ENCODE measurements around the gene B4GALT2. TPM values are rescaled to one million over a fixed set of nuclear protein-coding genes. Genes with fewer than 3 reads are reported as not detected.

The B4GALT2 gene
- polyA plus RNA-seq (ENCODE audit: insufficient read length in 4 of 4): 10 to 100 TPM; 37.3 to 58.4 (median 42.3) TPM

GRCh38 chr1:43978551-43979260 is at the start of gene B4GALT2:
B4GALT2 (plus strand) TSS chr1:43979210; CDS start chr1:43981161, 1,951 bp downstream.
- no peak for DNase-seq (ENCODE audit: low read depth in 4 of 4, low spot score in 2 of 4)

- DNase-seq (ENCODE audit: low read depth in 4 of 4, low spot score in 2 of 4): no peak
Measured at GRCh38 chr1:43930168-43930948, 48.7 kb upstream of the B4GALT2 start.

GRCh38 chr1:43930949-43931275 is 48.1 kb upstream of the B4GALT2 start:
- no peak for DNase-seq (ENCODE audit: low read depth in 4 of 4, low spot score in 2 of 4)

GRCh38 chr1:43931711-43932660 is 47.0 kb upstream of the B4GALT2 start:
- DNase-seq (ENCODE audit: low read depth in 4 of 4, low spot score in 2 of 4): no peak

- no peak for DNase-seq (ENCODE audit: low read depth in 4 of 4, low spot score in 2 of 4)
Measured at GRCh38 chr1:43932786-43933385, 46.1 kb upstream of the B4GALT2 start.

DNA sequence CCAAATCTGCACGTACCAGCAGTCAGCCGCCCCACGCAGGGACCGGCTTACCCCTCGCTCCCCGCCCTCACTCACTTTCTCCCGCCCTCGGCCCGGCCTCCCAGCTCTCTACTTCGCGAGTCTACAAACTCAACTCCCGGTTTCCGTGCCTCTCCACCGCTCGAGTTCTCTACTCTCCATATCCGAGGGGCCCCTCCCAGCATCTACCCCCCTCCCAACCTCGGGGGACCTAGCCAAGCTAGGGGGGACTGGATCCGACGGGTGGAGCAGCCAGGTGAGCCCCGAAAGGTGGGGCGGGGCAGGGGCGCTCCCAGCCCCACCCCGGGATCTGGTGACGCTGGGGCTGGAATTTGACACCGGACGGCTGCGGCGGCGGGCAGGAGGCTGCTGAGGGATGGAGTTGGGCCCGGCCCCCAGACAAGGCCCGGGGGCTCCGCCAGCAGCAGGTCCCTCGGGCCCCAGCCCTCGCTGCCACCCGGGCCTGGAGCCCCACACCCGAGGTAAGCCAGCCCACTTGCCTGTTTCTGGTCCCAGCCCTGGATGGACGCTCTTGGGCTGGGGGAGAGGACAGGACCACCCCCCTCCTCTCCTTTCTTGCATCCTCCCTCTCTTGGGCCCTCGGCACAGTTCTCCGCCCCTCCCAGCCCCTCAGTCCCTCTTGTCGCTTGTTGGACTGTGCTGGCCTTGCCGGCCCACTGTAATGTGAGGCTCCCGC is 45.5 kb upstream of the B4GALT2 start, which contains the start of gene ARTN:
Gene ARTN, plus strand, starts transcription at position 416 of the 715 bp plus-strand sequence. CDS start 1,856 bp downstream, outside the sequence.
- DNase-seq (ENCODE audit: low read depth in 4 of 4, low spot score in 2 of 4): no peak

GRCh38 chr1:43934101-43934985 is 44.7 kb upstream of the B4GALT2 start:
- peak in 1 of 4 donors; percentile 59 for DNase-seq (ENCODE audit: low read depth in 4 of 4, low spot score in 2 of 4)

- no peak for DNase-seq (ENCODE audit: low read depth in 4 of 4, low spot score in 2 of 4)
Measured at GRCh38 chr1:43934986-43935324, 44.1 kb upstream of the B4GALT2 start.

GRCh38 chr1:43935711-43936427 is 43.1 kb upstream of the B4GALT2 start:
- DNase-seq (ENCODE audit: low read depth in 4 of 4, low spot score in 2 of 4): no peak

DNA sequence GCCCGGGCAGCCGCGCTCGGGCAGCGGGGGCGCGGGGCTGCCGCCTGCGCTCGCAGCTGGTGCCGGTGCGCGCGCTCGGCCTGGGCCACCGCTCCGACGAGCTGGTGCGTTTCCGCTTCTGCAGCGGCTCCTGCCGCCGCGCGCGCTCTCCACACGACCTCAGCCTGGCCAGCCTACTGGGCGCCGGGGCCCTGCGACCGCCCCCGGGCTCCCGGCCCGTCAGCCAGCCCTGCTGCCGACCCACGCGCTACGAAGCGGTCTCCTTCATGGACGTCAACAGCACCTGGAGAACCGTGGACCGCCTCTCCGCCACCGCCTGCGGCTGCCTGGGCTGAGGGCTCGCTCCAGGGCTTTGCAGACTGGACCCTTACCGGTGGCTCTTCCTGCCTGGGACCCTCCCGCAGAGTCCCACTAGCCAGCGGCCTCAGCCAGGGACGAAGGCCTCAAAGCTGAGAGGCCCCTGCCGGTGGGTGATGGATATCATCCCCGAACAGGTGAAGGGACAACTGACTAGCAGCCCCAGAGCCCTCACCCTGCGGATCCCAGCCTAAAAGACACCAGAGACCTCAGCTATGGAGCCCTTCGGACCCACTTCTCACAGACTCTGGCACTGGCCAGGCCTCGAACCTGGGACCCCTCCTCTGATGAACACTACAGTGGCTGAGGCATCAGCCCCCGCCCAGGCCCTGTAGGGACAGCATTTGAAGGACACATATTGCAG is 42.4 kb upstream of the B4GALT2 start:
- no peak for DNase-seq (ENCODE audit: low read depth in 4 of 4, low spot score in 2 of 4)

DNA sequence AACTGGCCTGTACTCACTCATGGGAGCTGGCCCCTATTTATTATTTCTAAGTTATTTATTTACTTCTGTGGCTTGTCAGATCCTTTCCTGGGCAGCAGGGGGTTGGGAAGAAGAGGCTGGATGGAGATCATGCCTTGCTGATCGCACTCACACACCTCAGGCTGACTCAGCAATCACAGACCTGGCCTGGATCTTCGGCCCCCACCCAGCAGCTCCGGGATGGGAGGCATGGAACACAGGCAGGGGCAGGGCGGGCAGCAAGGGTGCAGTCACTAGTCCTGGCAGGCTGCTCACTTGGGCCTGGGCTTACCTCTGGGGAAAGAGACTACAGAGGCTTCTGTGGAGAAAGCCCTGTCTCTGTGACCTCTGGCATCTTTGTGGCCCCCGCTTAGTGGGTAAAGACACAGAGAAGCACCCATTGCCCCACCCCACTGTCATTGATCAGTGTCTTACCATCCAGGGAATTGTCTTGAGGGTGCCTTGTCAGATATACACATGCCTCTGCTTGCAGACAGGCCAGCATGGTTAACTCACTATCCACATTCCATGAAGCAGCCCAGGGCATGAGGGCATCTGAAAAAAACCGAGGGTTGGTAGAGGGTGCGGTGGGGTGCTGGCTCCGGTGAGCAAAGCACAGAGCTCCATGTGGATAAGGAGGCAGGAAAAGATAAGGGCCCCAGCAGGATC is 41.7 kb upstream of the B4GALT2 start:
- no peak for DNase-seq (ENCODE audit: low read depth in 4 of 4, low spot score in 2 of 4)

DNA sequence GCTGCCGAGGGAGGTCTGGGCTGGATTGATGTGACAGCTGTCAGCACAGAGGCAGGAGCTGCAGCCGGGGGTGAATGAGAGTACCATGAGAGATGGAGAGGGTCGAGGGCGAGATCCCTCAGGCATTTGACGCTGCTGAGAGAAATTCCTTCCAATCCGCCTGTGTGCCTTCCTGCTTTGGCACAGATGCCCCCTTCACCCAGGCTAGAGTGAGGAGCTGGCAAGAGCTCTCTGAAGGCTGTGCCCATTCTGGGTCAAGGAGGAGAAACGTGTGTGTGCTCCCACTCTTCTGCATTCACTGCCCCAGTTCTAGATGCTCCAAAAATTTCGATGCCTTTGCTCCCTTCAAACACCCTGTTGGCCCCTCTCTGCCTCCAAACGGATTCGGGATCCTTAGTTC is 40.6 kb upstream of the B4GALT2 start:
- DNase-seq (ENCODE audit: low read depth in 4 of 4, low spot score in 2 of 4): no peak

DNA sequence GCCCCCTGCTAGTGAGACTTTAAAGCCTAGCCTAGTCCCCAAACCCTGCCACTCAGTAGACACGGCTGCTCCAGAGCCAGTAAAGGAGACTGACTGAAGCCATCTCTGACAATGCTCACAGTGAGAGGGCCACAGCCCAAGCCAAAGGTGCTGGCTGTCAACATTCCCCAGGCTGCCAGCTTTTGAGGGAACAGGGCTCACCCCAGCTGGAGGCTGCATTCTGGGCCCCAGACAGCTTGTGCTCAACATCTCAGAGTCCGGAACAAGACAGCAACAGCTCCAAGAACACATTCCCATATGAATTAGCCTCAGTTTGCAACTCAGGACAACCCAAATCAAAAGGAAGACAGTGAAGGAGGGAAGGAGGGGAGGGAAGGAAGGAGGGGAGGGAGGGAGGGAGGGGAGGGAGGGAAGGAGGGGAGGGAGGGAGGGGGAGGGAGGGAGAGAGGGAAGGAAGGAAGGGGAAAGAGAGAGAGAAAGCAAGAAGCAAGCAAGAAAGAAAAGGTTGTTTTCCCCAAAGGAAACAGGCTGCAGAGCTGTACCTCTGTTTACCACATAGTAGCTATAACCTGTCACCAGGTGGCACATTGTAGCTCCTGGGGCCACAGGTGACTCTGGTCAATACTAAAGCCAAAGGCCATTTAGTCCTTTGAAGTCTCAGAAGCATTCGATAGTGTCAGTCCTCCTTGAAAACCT is 40.0 kb upstream of the B4GALT2 start:
- DNase-seq (ENCODE audit: low read depth in 4 of 4, low spot score in 2 of 4): no peak

GRCh38 chr1:43942411-43942810 is 36.6 kb upstream of the B4GALT2 start:
- no peak for DNase-seq (ENCODE audit: low read depth in 4 of 4, low spot score in 2 of 4)

DNA sequence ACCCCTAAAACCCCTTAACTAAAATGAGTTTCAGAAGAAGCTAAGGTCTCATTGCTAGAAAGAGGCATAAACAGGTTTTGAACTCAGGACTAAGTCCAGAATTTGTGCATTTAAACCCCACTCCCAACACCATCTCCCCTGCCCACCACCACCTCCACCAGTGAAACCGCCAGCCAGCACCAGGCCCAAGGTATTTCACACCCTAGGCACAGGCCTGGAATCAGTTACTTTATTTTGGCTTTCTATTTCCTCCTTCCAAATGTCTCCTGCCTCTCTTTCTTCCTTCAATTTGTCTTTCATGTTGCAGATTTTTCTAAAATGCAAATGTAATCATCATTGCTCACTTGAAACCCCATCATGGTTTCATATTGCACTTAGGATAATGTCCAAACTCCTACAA is 34.1 kb upstream of the B4GALT2 start:
- DNase-seq (ENCODE audit: low read depth in 4 of 4, low spot score in 2 of 4): no peak

- no peak for DNase-seq (ENCODE audit: low read depth in 4 of 4, low spot score in 2 of 4)
Measured at GRCh38 chr1:43945674-43946235, 33.3 kb upstream of the B4GALT2 start.
